Smooth muscle cell of the brain vasculature (primary cell): ENCODE results near the gene PRKN.
A peak's percentile ranks its signal among the peaks of the same experiment; 100 is the strongest.

Experiments used
- DNase-seq: peaks from one replicate; pipeline ENCODE4 v3.0.0-alpha.2; 2012; ENCODE audit warnings: low read depth, low spot score

Gene PRKN

GRCh38 chr6:162727322-162728182 is at the start of gene PRKN, which contains the start of gene PACRG:
TSS of gene PRKN (minus strand) at chr6:162727766.
TSS of gene PACRG (plus strand) at chr6:162727974.
- DNase-seq = peak; percentile 97

DNA sequence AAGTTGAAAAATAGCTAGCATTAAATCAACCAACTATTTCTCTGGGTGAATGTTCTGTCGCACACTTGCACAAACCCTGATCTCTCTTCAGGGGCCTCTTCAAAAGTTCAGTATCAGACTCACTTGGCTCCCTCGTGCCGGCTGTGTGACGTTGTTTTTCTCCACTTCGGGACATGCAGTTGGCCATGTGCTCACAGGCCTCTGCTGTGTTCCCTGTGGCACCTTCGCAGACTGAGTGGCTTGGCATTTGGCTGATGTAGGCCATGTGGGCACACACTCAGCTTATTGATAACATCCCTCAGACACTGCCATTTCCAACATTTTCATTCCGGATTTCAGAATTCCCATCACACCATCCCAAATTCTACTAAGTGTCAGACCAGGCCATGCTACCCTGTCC is 49.5 kb upstream of the PRKN start:
- DNase-seq = no peak

DNA sequence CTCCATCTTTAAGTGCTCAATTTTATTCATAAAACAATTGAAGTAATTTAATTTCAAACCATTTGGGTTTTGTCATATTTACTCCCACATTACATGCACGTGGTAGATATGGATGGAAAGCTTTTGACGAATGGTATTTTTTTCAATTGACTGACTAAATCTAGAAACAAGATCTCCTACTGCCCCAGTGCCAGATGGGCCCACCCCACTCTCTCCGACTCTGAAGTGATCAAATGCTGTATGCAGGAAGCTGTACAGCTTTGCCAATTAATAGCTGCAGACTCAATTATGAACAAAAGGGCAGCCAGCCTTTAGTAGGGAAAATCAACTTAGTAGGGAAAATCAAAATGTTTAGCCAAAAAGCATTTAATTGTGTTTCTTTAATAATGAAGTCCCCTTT is 46.4 kb upstream of the PRKN start:
- no peak for DNase-seq

DNA sequence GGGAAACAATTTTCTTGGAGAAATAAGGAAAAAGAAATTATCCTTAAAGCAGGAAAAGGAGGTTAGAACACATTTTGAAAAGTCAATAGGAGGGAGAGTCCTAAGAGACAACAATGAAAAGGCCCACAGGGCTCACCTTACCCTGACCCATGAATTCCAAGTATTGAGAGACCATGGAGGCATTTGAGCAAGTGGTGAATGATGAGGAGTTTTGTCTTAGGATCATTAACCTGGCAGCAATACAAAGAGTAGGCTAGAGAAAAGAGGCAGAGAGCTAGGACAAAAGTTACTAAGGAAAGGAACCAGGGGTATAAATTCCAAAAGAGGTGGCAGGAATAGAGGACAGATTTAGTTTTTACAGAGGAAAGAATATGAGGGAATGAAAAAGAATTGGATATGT is 44.9 kb upstream of the PRKN start:
- no peak for DNase-seq

DNA sequence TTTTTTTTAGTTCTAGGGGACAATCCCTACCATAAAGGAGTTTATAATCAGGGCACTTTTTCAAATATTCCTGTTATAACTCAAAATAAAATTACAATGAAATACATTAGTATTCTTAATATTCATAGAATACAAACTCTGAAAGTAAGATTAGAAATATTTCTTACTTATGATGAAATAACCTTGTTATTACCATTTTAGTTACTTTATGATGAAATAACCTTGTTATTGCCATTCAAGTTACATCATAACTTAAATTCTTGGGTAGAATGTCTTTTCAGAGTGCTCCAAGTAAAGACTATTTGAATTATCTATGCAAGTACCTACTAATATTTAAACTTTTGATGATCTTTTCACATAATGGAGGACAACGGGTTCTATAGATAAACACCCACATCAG is 43.4 kb upstream of the PRKN start:
- DNase-seq = no peak

- DNase-seq = no peak
Observed at GRCh38 chr6:162770136-162770535, 42.6 kb upstream of the PRKN start.

GRCh38 chr6:162753775-162754174 is 26.2 kb upstream of the PRKN start:
- DNase-seq = no peak

- DNase-seq = no peak
Observed at GRCh38 chr6:162751211-162751859, 23.8 kb upstream of the PRKN start.

DNA sequence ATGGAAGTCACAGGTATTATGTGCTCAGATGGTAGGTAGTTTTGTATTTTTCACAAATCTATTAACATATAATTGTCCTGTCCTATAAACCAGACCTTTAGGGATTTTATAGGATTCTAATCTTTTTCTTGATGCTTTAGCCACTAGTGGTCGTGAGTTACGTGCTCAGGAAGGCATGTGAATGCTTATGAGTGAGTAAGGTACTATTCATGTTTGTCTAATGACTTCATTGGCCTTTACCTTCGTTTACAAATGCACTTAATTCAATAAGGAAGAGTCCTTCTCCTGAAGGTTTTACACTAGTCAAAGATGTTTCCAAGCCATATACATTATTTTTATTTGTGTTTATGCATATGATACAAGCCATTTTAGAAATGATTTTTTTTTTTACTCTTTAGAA is 23.2 kb upstream of the PRKN start:
- no peak for DNase-seq

- no peak for DNase-seq
Observed at GRCh38 chr6:162736961-162737360, 9.4 kb upstream of the PRKN start.

DNA sequence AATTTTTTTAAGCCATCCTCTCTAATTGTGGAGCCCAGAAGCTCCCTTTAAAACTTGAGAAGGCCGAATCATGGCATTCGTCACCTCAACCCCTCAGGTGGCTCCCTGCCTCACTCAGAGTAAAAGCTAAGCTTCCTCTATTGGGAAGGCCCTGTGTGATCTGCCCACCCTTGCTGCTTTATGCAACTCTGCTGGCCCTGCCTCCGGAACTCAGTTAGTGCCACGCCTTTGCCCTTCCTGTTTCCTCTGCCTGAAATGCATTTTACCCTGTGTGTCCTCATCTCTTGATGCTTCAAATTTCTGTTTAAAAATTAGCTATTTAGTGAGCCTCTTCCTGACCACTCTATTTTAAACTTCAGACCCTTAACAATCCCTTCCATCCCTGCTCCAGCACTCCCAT is 5.9 kb upstream of the PRKN start:
- DNase-seq = no peak

DNA sequence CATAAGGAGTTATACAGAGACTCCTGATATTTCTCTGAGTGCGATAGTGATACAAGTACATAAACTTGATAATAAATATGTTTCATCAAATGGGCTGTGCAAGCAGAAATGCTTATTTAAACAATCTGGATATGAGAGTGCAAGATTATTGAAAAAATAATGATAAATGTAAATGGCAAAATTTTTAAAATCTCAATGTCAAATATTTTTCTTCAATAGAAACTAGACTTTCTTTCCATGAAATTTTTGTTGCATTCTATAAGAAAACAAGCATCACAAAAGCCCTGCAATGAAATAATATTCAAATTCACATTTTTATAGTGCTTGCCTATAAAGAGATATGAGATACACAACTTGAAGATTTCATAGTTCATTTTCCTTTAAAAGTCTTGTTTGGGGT is 2.9 kb upstream of the PRKN start:
- no peak for DNase-seq

DNA sequence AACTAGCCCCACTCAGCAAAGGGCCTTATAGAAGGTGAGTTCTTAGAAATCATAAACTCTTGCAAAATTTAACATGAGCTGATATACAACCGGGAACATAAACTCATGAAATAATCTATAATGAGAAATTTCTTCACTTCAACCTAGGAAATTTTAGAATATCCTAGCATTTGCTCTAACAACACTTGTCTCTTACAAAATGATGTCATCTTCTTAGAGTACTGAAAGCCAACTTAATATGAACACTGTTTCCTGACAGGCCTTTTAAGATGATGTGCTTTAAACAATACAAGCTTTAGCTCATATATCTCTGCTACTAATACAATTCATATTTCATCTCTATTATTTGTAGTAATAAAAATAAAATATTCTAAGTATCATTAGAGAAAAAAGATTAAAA is 1.1 kb upstream of the PRKN start:
- no peak for DNase-seq

DNA sequence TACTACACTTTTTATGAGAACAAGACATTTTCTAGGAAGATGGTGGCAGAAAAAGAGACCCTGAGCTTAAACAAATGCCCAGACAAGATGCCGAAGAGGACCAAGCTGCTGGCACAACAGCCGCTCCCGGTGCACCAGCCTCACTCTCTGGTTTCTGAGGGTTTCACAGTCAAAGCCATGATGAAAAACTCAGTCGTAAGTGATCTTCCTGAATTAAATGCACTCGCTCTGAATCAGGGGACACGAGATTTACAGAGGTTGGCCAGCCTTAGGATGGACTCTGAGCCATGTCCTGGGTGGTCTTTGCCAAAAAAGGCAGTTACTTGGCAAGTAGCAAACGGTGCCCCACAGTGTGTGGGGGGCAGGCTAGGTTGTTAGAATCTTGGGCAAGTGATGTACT is 631 bp upstream of the PRKN start:
- no peak for DNase-seq

- no peak for DNase-seq
Observed at GRCh38 chr6:162726947-162727321, 632 bp downstream of the PRKN start.

DNA sequence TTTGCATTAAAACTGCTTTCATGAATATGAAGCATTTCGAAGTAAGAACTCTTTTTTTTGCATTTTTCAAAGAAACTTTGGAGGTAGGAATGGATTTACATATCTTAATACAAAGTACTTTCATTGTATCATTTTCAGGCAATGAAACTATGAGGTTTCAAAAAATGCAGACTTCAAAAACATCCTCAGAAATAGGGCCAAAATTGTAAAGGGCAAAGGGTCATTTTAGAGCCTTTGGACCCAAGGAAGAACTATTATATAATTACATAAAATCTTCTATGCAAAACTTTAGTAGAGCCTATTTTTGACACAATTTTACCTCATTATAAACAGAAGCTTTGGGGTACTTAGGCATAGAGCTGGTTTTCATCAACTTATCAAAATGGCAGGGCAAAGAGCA is 4.9 kb downstream of the PRKN start:
- DNase-seq = no peak

- DNase-seq = no peak
Observed at GRCh38 chr6:162722226-162722625, 5.3 kb downstream of the PRKN start.

- DNase-seq = no peak
Observed at GRCh38 chr6:162721404-162721687, 6.2 kb downstream of the PRKN start.

DNA sequence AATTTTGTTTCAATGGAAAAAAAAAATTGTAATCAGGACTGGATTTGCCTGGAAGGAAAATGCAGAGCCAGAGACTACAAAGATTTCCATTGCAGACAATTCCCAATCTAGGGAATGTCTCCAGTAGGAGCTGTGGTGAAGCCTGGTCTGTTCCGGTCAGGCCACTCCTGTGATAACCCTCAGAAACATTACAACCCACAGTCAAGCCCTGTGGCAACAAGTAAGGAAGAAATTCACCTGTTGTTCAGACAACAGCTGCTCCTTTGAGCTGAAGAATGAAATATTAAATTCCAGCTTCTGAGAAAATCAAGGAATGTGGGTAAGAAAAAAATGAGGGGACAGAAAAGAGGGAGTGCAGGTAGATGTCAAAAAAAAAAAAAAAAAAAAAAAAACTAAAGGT is 8.0 kb downstream of the PRKN start:
- DNase-seq = no peak

GRCh38 chr6:162715601-162716000 is 12.0 kb downstream of the PRKN start:
- DNase-seq = no peak

DNA sequence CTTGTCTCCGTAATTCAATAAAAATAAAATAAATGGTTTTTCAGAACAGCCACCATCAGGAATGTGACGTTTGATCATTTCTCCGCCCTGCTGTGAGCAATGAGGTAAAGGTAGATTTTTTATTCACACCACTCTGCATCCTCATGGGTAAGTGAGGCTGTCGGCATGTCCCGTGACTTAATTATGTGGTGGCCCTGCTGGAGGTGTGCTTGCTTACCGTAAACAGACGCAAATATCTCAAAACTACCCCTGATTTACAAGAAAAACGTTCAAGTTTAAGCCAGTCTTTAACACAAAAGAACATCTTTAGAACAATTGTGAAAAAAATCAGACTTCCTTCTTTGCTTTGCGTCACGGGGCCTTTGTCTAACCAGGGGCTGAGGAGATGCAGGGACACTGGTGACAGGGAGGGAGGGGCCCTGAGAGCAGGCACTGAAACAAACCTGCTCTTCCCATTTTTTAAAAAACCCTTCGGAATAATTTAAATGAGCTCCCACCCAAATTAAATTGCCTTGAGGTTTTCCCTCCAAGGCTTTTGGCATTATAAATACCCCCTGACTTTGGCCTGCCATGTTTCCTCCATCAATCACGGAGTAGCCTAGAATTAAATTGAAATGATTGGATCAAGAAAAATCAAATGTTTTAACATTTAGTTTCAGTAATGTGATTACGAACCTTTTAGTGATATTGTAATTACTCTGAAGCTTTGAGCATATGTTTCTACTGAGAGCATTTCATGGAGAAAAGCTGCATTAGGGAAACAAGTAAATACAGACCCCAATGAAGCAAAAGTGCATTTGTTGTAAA is 13.4 kb downstream of the PRKN start:
- DNase-seq = no peak

- DNase-seq = no peak
Observed at GRCh38 chr6:162712694-162713093, 14.9 kb downstream of the PRKN start.

DNA sequence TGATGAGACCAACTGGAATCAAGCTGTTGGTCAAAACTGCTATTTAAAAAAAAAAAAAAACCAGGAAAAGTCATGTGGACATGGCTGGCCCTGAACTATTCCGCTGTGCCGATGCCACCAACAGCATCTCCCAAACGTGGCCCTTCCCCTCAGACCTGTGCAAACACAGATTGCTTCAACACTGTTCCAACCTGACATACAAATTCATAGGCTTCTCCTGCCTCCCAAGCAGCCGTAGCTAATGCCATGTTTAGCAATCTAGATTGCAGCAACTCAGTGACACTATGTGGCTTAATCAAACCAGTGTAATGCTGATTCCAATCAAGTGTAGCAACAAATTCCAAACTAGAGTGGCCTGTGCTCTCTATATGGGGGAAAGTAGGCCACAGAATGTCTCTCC is 16.2 kb downstream of the PRKN start:
- DNase-seq = no peak
